Rectal smooth muscle tissue (tissue), 1 donor: ENCODE results near the gene ETDC.
"Not testable (repeated sequence)": the region's sequence is repeated elsewhere in the genome, so short reads cannot be mapped to it uniquely, and the experiment has no call there.

Source experiments
- H3K27ac ChIP-seq: one replicate; pipeline ENCODE4 v1.7.0; 2013; ENCODE audit warnings: low read depth, low read length, inconsistent platforms
- H3K27me3 ChIP-seq: one replicate; pipeline ENCODE4 v1.7.0; 2013; ENCODE audit warnings: low read length; ENCODE audit not compliant: control insufficient read depth, insufficient read depth
- H3K36me3 ChIP-seq: one replicate; pipeline ENCODE4 v1.7.0; 2013; ENCODE audit warnings: low read length; ENCODE audit not compliant: control insufficient read depth, insufficient read depth
- H3K4me1 ChIP-seq: one replicate; pipeline ENCODE4 v1.7.0; 2013; ENCODE audit warnings: low read length; ENCODE audit not compliant: control insufficient read depth, insufficient read depth
- H3K4me3 ChIP-seq: one replicate; pipeline ENCODE4 v1.7.0; 2013; ENCODE audit warnings: low read length
- H3K9ac ChIP-seq: one replicate; pipeline ENCODE4 v1.7.0; 2013; ENCODE audit warnings: low read length

ETDC gene

GRCh38 chrX:135309430-135309923, at the start of gene ETDC:
TSS of gene ETDC (plus strand) at chrX:135309480. CDS start at chrX:135309480, 0 bp downstream.
- H3K9ac ChIP-seq = no peak within 1 kb of the TSS
- no peak within 1 kb of the TSS for H3K27ac ChIP-seq
- H3K36me3 ChIP-seq = no peaks in the 10 kb centered on the region
- H3K27me3 ChIP-seq = no peaks in the 10 kb centered on the region
- H3K4me3 ChIP-seq = no peak within 1 kb of the TSS
- no peaks in the 10 kb centered on the region for H3K4me1 ChIP-seq

GRCh38 chrX:135260976-135261375, 48.3 kb upstream of the ETDC start:
- not testable (repeated sequence) for H3K27me3 ChIP-seq, H3K4me1 ChIP-seq, H3K4me3 ChIP-seq, H3K36me3 ChIP-seq, H3K9ac ChIP-seq, H3K27ac ChIP-seq

GRCh38 chrX:135263376-135263775, 45.9 kb upstream of the ETDC start:
- not testable (repeated sequence) for H3K27me3 ChIP-seq, H3K36me3 ChIP-seq, H3K9ac ChIP-seq, H3K4me3 ChIP-seq, H3K27ac ChIP-seq, H3K4me1 ChIP-seq

GRCh38 chrX:135264206-135264605, 45.1 kb upstream of the ETDC start:
- Histone ChIP-seq H3K9ac (no peak overlapping the region), H3K27me3 (no peaks in the 10 kb centered on the region), H3K36me3 (no peaks in the 10 kb centered on the region), H3K27ac (no peak overlapping the region), H3K4me3 (no peak overlapping the region), H3K4me1 (no peaks in the 10 kb centered on the region)

GRCh38 chrX:135273162-135273561, 36.1 kb upstream of the ETDC start:
- no peak overlapping the region for H3K9ac ChIP-seq
- H3K4me3 ChIP-seq = no peak overlapping the region
- H3K27me3 ChIP-seq = no peaks in the 10 kb centered on the region
- no peaks in the 10 kb centered on the region for H3K4me1 ChIP-seq
- H3K36me3 ChIP-seq = no peaks in the 10 kb centered on the region
- no peak overlapping the region for H3K27ac ChIP-seq

- no peaks in the 10 kb centered on the region for H3K4me1 ChIP-seq
- H3K9ac ChIP-seq = no peak overlapping the region
- no peaks in the 10 kb centered on the region for H3K36me3 ChIP-seq
- no peaks in the 10 kb centered on the region for H3K27me3 ChIP-seq
- H3K27ac ChIP-seq = no peak overlapping the region
- no peak overlapping the region for H3K4me3 ChIP-seq
These were observed 33.3 kb upstream of the ETDC start for GRCh38 chrX:135275973-135276372.

- H3K9ac ChIP-seq = no peak overlapping the region
- H3K4me3 ChIP-seq = no peak overlapping the region
- no peaks in the 10 kb centered on the region for H3K4me1 ChIP-seq
- H3K27ac ChIP-seq = no peak overlapping the region
- H3K36me3 ChIP-seq = no peaks in the 10 kb centered on the region
- H3K27me3 ChIP-seq = no peaks in the 10 kb centered on the region
These were observed 21.9 kb upstream of the ETDC start for GRCh38 chrX:135287266-135287823.

- no peak overlapping the region for H3K9ac ChIP-seq
These were observed 13.9 kb upstream of the ETDC start for GRCh38 chrX:135295238-135295943.

GRCh38 chrX:135295944-135296305, 13.4 kb upstream of the ETDC start:
- no peaks in the 10 kb centered on the region for H3K36me3 ChIP-seq

More at GRCh38 chrX:135295238-135295943, 13.9 kb upstream of the ETDC start:
- Histone ChIP-seq H3K4me1 (no peaks in the 10 kb centered on the region), H3K27me3 (peaks cover 2% of the 10 kb centered on the region), H3K36me3 (no peaks in the 10 kb centered on the region), H3K27ac (no peak overlapping the region), H3K4me3 (peak overlapping the region; percentile 62)

GRCh38 chrX:135302269-135302873, 6.9 kb upstream of the ETDC start:
- Histone ChIP-seq H3K27ac (no peak overlapping the region), H3K36me3 (no peaks in the 10 kb centered on the region), H3K9ac (no peak overlapping the region), H3K4me1 (no peaks in the 10 kb centered on the region), H3K27me3 (no peaks in the 10 kb centered on the region), H3K4me3 (no peak overlapping the region)

More at GRCh38 chrX:135295944-135296305, 13.4 kb upstream of the ETDC start:
- Histone ChIP-seq H3K4me3 (peak overlapping the region; percentile 62), H3K27ac (no peak overlapping the region), H3K27me3 (peaks cover 2% of the 10 kb centered on the region), H3K9ac (no peak overlapping the region), H3K4me1 (no peaks in the 10 kb centered on the region)

- Histone ChIP-seq H3K36me3 (no peaks in the 10 kb centered on the region), H3K4me3 (no peak overlapping the region), H3K4me1 (no peaks in the 10 kb centered on the region)
These were observed 4.5 kb upstream of the ETDC start for GRCh38 chrX:135304741-135305140.

GRCh38 chrX:135307171-135307570, 2.1 kb upstream of the ETDC start:
- Histone ChIP-seq H3K36me3 (no peaks in the 10 kb centered on the region), H3K27me3 (no peaks in the 10 kb centered on the region), H3K4me3 (no peak overlapping the region), H3K4me1 (no peaks in the 10 kb centered on the region), H3K9ac (no peak overlapping the region), H3K27ac (no peak overlapping the region)

More at GRCh38 chrX:135304741-135305140, 4.5 kb upstream of the ETDC start:
- no peaks in the 10 kb centered on the region for H3K27me3 ChIP-seq
- no peak overlapping the region for H3K27ac ChIP-seq
- H3K9ac ChIP-seq = no peak overlapping the region
